Keratinocyte (primary cell): ENCODE results near the gene LMO2. TPM values are rescaled to one million over a fixed set of nuclear protein-coding genes. Genes with fewer than 3 reads are reported as not detected.
A peak's percentile ranks its signal among the peaks of the same experiment; 100 is the strongest.

Experiments
- DNase-seq: peaks from one replicate; pipeline ENCODE4 v3.0.0-alpha.2; 2011; ENCODE audit warnings: low read depth, missing footprints, low spot score
- FAIRE-seq: peaks from 2 replicates; lab custom pipeline; 2011; peaks lifted over from hg19 to GRCh38; lab: Jason Lieb, UNC
- H2AFZ ChIP-seq: 2 replicates; pipeline ENCODE4 v1.6.0; 2012; ENCODE audit warnings: low read length, control low read depth, inconsistent platforms; ENCODE audit not compliant: control insufficient read depth
- H3K27ac ChIP-seq: 2 replicates; pipeline ENCODE4 v1.5.1; 2011; ENCODE audit warnings: low read length; ENCODE audit not compliant: control insufficient read depth, insufficient read depth
- H3K27me3 ChIP-seq: 3 replicates; pipeline ENCODE4 v1.6.0; 2011; ENCODE audit warnings: low read length; ENCODE audit not compliant: control insufficient read depth, insufficient read depth; ENCODE audit errors: extremely low read depth
- H3K36me3 ChIP-seq, 2 experiments: 2 replicates in 1 of 2; 3 replicates in 1 of 2; pipeline ENCODE4 v1.5.1; 2011; ENCODE audit warnings: low read length in 2 of 2, mild to moderate bottlenecking in 1 of 2; ENCODE audit not compliant: control insufficient read depth in 2 of 2, insufficient read depth in 2 of 2; ENCODE audit errors: extremely low read depth in 1 of 2
- H3K4me1 ChIP-seq: 3 replicates; pipeline ENCODE4 v1.5.1; 2011; ENCODE audit warnings: low read length; ENCODE audit not compliant: control insufficient read depth, insufficient read depth; ENCODE audit errors: extremely low read depth
- H3K4me2 ChIP-seq: 3 replicates; pipeline ENCODE4 v1.6.0; 2011; ENCODE audit warnings: low read depth, low read length; ENCODE audit not compliant: control insufficient read depth, insufficient read depth; ENCODE audit errors: extremely low read depth
- H3K4me3 ChIP-seq, 3 experiments: fragments of 200-600 bp in 1 of 3; sonication (generic) in 1 of 3; 2 replicates in 2 of 3; 3 replicates in 1 of 3; pipeline ENCODE4 v1.5.1; 2011 to 2016; ENCODE audit warnings: low read length in 3 of 3, mild to moderate bottlenecking in 3 of 3, control low read depth in 2 of 3, inconsistent platforms in 1 of 3, low read depth in 1 of 3, mixed read lengths in 1 of 3, mixed run types in 1 of 3, moderate library complexity in 1 of 3; ENCODE audit not compliant: control insufficient read depth in 2 of 3, insufficient read depth in 2 of 3; ENCODE audit errors: extremely low read depth in 1 of 3
- H3K79me2 ChIP-seq: 2 replicates; pipeline ENCODE4 v1.6.0; 2012; ENCODE audit warnings: low read length; ENCODE audit not compliant: control insufficient read depth, insufficient read depth
- H3K9ac ChIP-seq: 3 replicates; pipeline ENCODE4 v1.6.0; 2011; ENCODE audit warnings: low read length; ENCODE audit not compliant: control insufficient read depth, insufficient read depth; ENCODE audit errors: extremely low read depth
- H3K9me1 ChIP-seq: 3 replicates; pipeline ENCODE4 v1.6.0; 2011; ENCODE audit warnings: low read length; ENCODE audit not compliant: control insufficient read depth, insufficient read depth; ENCODE audit errors: extremely low read depth
- H3K9me3 ChIP-seq: 2 replicates; pipeline ENCODE4 v1.5.1; 2012; ENCODE audit warnings: low read depth, low read length; ENCODE audit not compliant: control insufficient read depth
- H4K20me1 ChIP-seq: 3 replicates; pipeline ENCODE4 v1.6.0; 2011; ENCODE audit warnings: low read length; ENCODE audit not compliant: control insufficient read depth, insufficient read depth; ENCODE audit errors: extremely low read depth
- EZH2 ChIP-seq: IDR thresholded peaks from one replicate; pipeline ENCODE4 v1.6.1; 2012; ENCODE audit warnings: inconsistent platforms, mild to moderate bottlenecking, low read length, moderate library complexity
- dilution Hi-C: fragments of 300-500 bp; cut with MboI; formaldehyde crosslinking; loops from one replicate; pipeline ENCODE4 v1.7.0; 2020; ENCODE audit warnings: low sequenced_read_pairs; ENCODE audit not compliant: extremely low pct_ligation_motif_present
- polyA plus RNA-seq, 5 experiments: library from polyadenylated mRNA; depleted of rRNA in 3 of 5; stranded (reverse) in 3 of 5; stranded (forward) in 1 of 5; unstranded in 1 of 5; fragments of >200 nt; gene quantifications; 1 replicate in 1 of 5; 2 replicates in 3 of 5; 3 replicates in 1 of 5; pipeline versions ENCODE4 v1.2.1 to v1.2.3, GENCODE V29; 2011 to 2012; ENCODE audit warnings: missing spikeins in 2 of 5, low read depth in 1 of 5, low replicate concordance in 1 of 5
- TF ChIP-seq, protein P1 (sequence below), 3 experiments: IDR thresholded peaks in 1 of 3; conservative IDR thresholded peaks in 1 of 3; optimal IDR thresholded peaks in 1 of 3; 2 replicates in 2 of 3; 3 replicates in 1 of 3; pipeline versions ENCODE3 to v1.5.1; 2011; ENCODE audit warnings: low read length in 3 of 3, mild to moderate bottlenecking in 3 of 3, moderate library complexity in 2 of 3, control low read depth in 1 of 3, inconsistent platforms in 1 of 3; ENCODE audit not compliant: insufficient read depth in 2 of 3; ENCODE audit errors: extremely low read depth in 1 of 3

LMO2 gene
- polyA plus RNA-seq, 1 donor (not counting 4 experiments of a cell fraction or from before 2014, with no cell fraction given), result 1.1 TPM

DNA sequence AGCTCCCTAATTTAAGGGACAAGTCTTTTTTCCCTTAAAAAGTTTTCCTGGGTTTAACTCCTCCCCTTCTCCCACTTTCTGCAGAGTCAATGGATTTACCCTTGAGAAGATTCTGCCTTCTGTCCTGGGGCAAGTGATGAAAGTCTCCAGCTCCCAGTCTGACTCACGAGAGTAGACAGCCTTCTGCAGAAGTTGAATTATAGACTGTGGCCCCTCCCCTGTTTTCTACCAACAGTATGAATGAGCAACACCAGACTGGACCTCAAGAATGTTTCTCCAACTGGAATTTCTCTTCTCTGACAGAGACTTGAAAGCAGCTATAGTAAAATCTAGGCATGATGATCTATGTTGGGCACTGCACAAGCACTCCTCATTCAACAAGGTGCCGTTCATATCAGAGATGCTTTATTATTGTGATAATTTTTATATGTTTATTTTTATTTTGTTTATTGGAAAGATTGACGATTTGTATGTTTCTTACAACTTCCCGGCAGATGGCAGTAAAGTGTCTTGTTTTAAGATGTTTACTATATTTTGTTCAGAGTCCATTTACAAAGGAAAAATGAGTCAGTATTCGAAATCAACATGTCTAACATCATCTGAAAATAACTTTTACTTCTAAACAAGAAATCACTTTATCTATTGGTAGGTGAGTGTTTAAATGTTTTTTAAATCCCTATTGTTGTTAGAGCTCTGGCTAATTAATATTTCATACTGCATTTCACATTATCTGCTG is 56.6 kb downstream of the LMO2 start:
- H3K79me2 ChIP-seq, result no peaks in the 10 kb centered on the region
- no peak overlapping the region for H2AFZ ChIP-seq
- no peaks in the 10 kb centered on the region for H4K20me1 ChIP-seq
- no peak overlapping the region for H3K4me2 ChIP-seq
- H3K4me1 ChIP-seq, result peaks cover 11% of the 10 kb centered on the region
- H3K9me1 ChIP-seq, result no peaks in the 10 kb centered on the region
- H3K36me3 ChIP-seq, result no peaks in the 10 kb centered on the region
- dilution Hi-C loops, result no loop called here
- DNase-seq (peak; percentile 21), FAIRE-seq (peak; percentile 52)
- H3K27ac ChIP-seq, result no peak overlapping the region
- peaks cover 3% of the 10 kb centered on the region for H3K27me3 ChIP-seq
- no peak for TF ChIP-seq EZH2
- TF ChIP-seq, protein P1, sequence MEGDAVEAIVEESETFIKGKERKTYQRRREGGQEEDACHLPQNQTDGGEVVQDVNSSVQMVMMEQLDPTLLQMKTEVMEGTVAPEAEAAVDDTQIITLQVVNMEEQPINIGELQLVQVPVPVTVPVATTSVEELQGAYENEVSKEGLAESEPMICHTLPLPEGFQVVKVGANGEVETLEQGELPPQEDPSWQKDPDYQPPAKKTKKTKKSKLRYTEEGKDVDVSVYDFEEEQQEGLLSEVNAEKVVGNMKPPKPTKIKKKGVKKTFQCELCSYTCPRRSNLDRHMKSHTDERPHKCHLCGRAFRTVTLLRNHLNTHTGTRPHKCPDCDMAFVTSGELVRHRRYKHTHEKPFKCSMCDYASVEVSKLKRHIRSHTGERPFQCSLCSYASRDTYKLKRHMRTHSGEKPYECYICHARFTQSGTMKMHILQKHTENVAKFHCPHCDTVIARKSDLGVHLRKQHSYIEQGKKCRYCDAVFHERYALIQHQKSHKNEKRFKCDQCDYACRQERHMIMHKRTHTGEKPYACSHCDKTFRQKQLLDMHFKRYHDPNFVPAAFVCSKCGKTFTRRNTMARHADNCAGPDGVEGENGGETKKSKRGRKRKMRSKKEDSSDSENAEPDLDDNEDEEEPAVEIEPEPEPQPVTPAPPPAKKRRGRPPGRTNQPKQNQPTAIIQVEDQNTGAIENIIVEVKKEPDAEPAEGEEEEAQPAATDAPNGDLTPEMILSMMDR (optimal IDR thresholded peaks at IDR 0.05 in 1 of 3, IDR thresholded peaks at IDR 0.05 in 1 of 3, conservative IDR thresholded peaks at IDR 0.05 in 1 of 3; ENCODE audit: extremely low read depth in 1 of 3, insufficient read depth in 2 of 3, low read length in 3 of 3), result peak in 2 of 3 experiments; percentile 6 to 9
- no peak overlapping the region for H3K4me3 ChIP-seq
- no peaks in the 10 kb centered on the region for H3K9me3 ChIP-seq
- H3K9ac ChIP-seq, result no peak overlapping the region

DNA sequence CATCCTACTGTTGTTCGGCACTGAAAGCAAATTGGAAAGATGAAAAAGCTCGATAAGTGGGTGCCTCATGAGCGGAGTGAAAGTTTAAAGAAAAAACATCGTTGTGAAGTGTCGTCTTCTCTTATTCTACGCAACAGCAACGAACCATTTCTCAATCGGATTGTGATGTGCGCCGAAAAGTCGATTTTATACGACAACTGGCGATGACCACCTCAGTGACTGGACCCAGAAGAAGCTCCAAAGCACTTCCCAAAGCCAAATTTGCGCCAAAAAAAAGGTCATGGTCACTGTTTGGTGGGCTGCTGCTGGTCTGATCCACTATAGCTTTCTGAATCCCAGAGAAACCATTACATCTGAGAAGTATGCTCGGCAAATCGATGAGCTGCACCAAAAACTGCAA is 59.2 kb downstream of the LMO2 start:
- DNase-seq (no peak), FAIRE-seq (no peak)
- Histone ChIP-seq H3K27ac (no peak overlapping the region), H3K9me1 (no peaks in the 10 kb centered on the region), H3K9me3 (no peaks in the 10 kb centered on the region), H3K9ac (no peak overlapping the region), H4K20me1 (no peaks in the 10 kb centered on the region), H3K27me3 (peaks cover 6% of the 10 kb centered on the region), H3K36me3 (no peaks in the 10 kb centered on the region), H3K79me2 (no peaks in the 10 kb centered on the region), H2AFZ (no peak overlapping the region), H3K4me3 (no peak overlapping the region), H3K4me2 (no peak overlapping the region), H3K4me1 (peaks cover 20% of the 10 kb centered on the region)
- dilution Hi-C loops, result no loop called here
- TF ChIP-seq, protein P1 (optimal IDR thresholded peaks at IDR 0.05 in 1 of 3, IDR thresholded peaks at IDR 0.05 in 1 of 3, conservative IDR thresholded peaks at IDR 0.05 in 1 of 3; ENCODE audit: extremely low read depth in 1 of 3, insufficient read depth in 2 of 3, low read length in 3 of 3), result no peak
- no peak for TF ChIP-seq EZH2
